Measurements from ENCODE around the gene JPT1. TPM values are rescaled to one million over a fixed set of nuclear protein-coding genes. Genes with fewer than 3 reads are reported as not detected.
"Not testable (repeated sequence)": the region's sequence is repeated elsewhere in the genome, so short reads cannot be mapped to it uniquely, and the experiment has no call there.

Gene JPT1
- total RNA-seq, 1 experiment from 2014 or later: 342 TPM

DNA sequence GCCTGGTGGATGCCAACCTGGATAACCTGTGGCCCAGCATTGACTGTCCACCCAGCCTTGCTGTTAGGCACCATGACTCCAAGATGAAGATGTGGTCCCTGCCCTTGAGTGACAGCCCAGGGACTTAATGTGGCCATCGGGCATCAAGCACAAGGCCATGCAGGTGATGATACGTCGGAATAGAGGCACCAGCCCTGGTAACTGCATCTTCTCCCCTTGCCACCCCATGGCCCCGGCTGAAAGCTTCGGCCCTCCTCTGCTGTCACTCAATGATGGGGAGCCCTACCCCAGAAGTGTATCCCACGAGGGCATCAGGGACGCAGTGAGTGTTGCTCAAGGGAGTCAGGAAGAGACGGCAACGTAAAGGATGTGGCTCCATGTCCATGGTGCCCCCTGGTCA lies 24.7 kb downstream of the JPT1 start:
- no peak overlapping the region for H3K4me3 Mint-ChIP-seq (ENCODE audit: unreplicated experiment)
- H3K27ac Mint-ChIP-seq (ENCODE audit: low read depth, unreplicated experiment): no peak overlapping the region
- H3K9me3 Mint-ChIP-seq (ENCODE audit: unreplicated experiment): no peaks in the 10 kb centered on the region
- ChIA-PET CTCF (interaction anchor here (0.6 to 8.2 kb wide), 7 partner anchors 11 to 80 kb away, joined by 3 to 100 read pairs (median 4); no protein-coding TSS in a partner anchor), POLR2A (interaction anchor here (0.6 to 4.4 kb wide), 5 partner anchors 14 to 70 kb away, joined by 3 to 32 read pairs (median 4); partner anchors contain the start of genes ARMC7 and JPT1)
- no TSS peak for BruUV-seq (replicated peaks)
- no peaks in the 10 kb centered on the region for H3K27me3 Mint-ChIP-seq (ENCODE audit: insufficient read depth, unreplicated experiment)
- TF ChIP-seq, protein P1, sequence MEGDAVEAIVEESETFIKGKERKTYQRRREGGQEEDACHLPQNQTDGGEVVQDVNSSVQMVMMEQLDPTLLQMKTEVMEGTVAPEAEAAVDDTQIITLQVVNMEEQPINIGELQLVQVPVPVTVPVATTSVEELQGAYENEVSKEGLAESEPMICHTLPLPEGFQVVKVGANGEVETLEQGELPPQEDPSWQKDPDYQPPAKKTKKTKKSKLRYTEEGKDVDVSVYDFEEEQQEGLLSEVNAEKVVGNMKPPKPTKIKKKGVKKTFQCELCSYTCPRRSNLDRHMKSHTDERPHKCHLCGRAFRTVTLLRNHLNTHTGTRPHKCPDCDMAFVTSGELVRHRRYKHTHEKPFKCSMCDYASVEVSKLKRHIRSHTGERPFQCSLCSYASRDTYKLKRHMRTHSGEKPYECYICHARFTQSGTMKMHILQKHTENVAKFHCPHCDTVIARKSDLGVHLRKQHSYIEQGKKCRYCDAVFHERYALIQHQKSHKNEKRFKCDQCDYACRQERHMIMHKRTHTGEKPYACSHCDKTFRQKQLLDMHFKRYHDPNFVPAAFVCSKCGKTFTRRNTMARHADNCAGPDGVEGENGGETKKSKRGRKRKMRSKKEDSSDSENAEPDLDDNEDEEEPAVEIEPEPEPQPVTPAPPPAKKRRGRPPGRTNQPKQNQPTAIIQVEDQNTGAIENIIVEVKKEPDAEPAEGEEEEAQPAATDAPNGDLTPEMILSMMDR (IDR thresholded peaks at IDR 0.05; ENCODE audit: unreplicated experiment): no peak
- no peak for DNase-seq (ENCODE audit: unreplicated experiment)
- peaks cover 8% of the 10 kb centered on the region for H3K36me3 Mint-ChIP-seq (ENCODE audit: insufficient read depth, unreplicated experiment)
- peaks cover 16% of the 10 kb centered on the region for H3K4me1 Mint-ChIP-seq (ENCODE audit: insufficient read depth, unreplicated experiment)
- intact Hi-C loops (cut with micrococcal nuclease): no loop called here

DNA sequence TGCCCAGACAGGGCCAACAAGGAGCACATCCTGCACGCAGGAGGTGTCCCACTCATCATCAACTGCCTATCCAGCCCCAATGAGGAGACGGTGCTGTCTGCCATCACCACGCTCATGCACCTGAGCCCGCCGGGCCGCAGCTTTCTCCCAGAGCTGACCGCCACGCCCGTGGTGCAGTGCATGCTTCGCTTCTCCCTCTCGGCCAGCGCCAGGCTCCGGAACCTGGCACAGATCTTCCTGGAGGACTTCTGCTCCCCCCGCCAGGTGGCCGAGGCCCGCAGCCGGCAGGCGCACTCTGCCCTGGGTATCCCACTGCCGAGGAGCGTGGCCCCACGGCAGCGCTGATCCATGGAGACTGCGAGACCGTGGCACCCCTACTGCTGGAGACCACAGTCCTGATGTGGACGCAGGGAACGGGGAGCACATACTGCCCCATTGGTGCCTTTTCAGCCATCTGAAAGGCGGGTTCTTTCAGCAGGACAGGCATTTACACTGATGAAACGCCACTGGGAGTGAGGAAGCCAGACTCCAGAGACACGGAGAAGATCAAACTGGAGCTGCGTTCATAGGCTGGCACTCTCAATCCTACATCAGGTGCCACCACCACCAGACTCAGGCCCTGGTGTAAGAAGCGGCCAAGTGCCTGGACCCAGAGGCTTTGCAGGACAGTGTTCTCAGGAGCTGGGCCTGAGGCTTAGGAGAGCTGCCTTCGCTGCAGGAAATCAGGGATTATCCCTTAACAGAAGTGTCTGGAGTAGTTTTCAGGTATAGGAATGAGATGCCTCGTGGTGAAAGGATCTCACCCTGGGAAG lies 25.4 kb downstream of the JPT1 start:
- peaks cover 13% of the 10 kb centered on the region for H3K36me3 Mint-ChIP-seq (ENCODE audit: insufficient read depth, unreplicated experiment)
- intact Hi-C loops (cut with micrococcal nuclease): no loop called here
- peaks cover 23% of the 10 kb centered on the region for H3K4me1 Mint-ChIP-seq (ENCODE audit: insufficient read depth, unreplicated experiment)
- no peak for DNase-seq (ENCODE audit: unreplicated experiment)
- no peak overlapping the region for H3K27ac Mint-ChIP-seq (ENCODE audit: low read depth, unreplicated experiment)
- BruUV-seq (replicated peaks): no TSS peak
- H3K9me3 Mint-ChIP-seq (ENCODE audit: unreplicated experiment): no peaks in the 10 kb centered on the region
- POLR2A ChIA-PET: interaction anchor here (1.9 to 3.6 kb wide), 2 partner anchors 13 to 19 kb away, joined by 4 to 32 read pairs; partner anchors contain the start of gene ARMC7
- no peak overlapping the region for H3K4me3 Mint-ChIP-seq (ENCODE audit: unreplicated experiment)
- H3K27me3 Mint-ChIP-seq (ENCODE audit: insufficient read depth, unreplicated experiment): no peaks in the 10 kb centered on the region
- TF ChIP-seq, protein P1 (IDR thresholded peaks at IDR 0.05; ENCODE audit: unreplicated experiment): no peak
- CTCF ChIA-PET: interaction anchor here (0.6 to 8.2 kb wide), 4 partner anchors 14 to 79 kb away, joined by 4 to 100 read pairs (median 19); no protein-coding TSS in a partner anchor

DNA sequence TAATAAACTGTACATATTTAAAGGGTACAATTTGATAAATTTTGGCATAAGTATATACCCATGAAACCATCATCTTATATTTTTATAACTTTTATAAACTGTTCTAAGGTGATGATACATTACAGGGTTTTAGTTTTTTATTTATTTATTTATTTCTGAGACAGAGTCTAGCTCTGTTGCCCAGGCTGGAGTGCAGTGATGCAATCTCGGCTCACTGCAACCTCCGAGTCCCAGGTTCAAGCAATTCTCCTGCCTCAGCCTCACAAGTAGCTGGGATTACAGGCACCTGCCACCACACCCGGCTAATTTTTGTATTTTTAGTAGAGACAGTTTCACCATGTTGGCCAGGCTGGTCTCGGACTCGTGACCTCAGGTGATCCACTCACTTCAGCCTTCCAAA lies 26.4 kb downstream of the JPT1 start:
- POLR2A ChIA-PET: interaction anchor here (0.7 to 1.9 kb wide), 3 partner anchors 14 to 85 kb away, joined by 3 to 4 read pairs (median 3); partner anchors contain the start of gene ARMC7
- H3K9me3 Mint-ChIP-seq (ENCODE audit: unreplicated experiment); H3K4me3 Mint-ChIP-seq (ENCODE audit: unreplicated experiment); H3K27ac Mint-ChIP-seq (ENCODE audit: low read depth, unreplicated experiment); DNase-seq (ENCODE audit: unreplicated experiment); BruUV-seq (replicated peaks); intact Hi-C loops (cut with micrococcal nuclease); H3K27me3 Mint-ChIP-seq (ENCODE audit: insufficient read depth, unreplicated experiment): not testable (repeated sequence)
- CTCF ChIA-PET: interaction anchor here (0.6 to 8.2 kb wide), 3 partner anchors 13 to 43 kb away, joined by 3 to 100 read pairs (median 15); no protein-coding TSS in a partner anchor
- peaks cover 25% of the 10 kb centered on the region for H3K4me1 Mint-ChIP-seq (ENCODE audit: insufficient read depth, unreplicated experiment)
- H3K36me3 Mint-ChIP-seq (ENCODE audit: insufficient read depth, unreplicated experiment): peaks cover 13% of the 10 kb centered on the region

- peaks cover 13% of the 10 kb centered on the region for H3K36me3 Mint-ChIP-seq (ENCODE audit: insufficient read depth, unreplicated experiment)
- ChIA-PET POLR2A (interaction anchor here (1.0 kb wide), 2 partner anchors 10 to 17 kb away, joined by 3 read pairs; partner anchors contain the start of gene ARMC7), CTCF (interaction anchor here (0.6 to 8.2 kb wide), 4 partner anchors 12 to 163 kb away, joined by 3 to 100 read pairs (median 4); no protein-coding TSS in a partner anchor)
- H3K4me3 Mint-ChIP-seq (ENCODE audit: unreplicated experiment): no peak overlapping the region
- peaks cover 25% of the 10 kb centered on the region for H3K4me1 Mint-ChIP-seq (ENCODE audit: insufficient read depth, unreplicated experiment)
- no TSS peak for BruUV-seq (replicated peaks)
- H3K27me3 Mint-ChIP-seq (ENCODE audit: insufficient read depth, unreplicated experiment): no peaks in the 10 kb centered on the region
- TF ChIP-seq, protein P1 (IDR thresholded peaks at IDR 0.05; ENCODE audit: unreplicated experiment): no peak
- H3K9me3 Mint-ChIP-seq (ENCODE audit: unreplicated experiment): no peaks in the 10 kb centered on the region
- DNase-seq (ENCODE audit: unreplicated experiment): no peak
- intact Hi-C loops (cut with micrococcal nuclease): no loop called here
- H3K27ac Mint-ChIP-seq (ENCODE audit: low read depth, unreplicated experiment): no peak overlapping the region
These were observed 27.4 kb downstream of the JPT1 start for GRCh38 chr17:75126954-75127353.

All from MCF 10A (cell line).